Endothelial cell of umbilical vein (primary cell): ENCODE data around the gene COMMD10. TPM values are rescaled to one million over a fixed set of nuclear protein-coding genes. Genes with fewer than 3 reads are reported as not detected.
"Not testable (repeated sequence)": the region's sequence is repeated elsewhere in the genome, so short reads cannot be mapped to it uniquely, and the experiment has no call there.

Experiments
- BruUV-seq: library from RNA; stranded (reverse); fragments of 400-500 nt; replicated peaks from 2 replicates; lab custom pipeline; 2021; lab: Mats Ljungman, UMichigan
- CTCF ChIA-PET: fragments of 300-600, 350-600 bp; sonication (Branson Sonifier 250); formaldehyde crosslinking; loops from one replicate; lab custom pipeline; 2021; ENCODE audit warnings: antibody characterized with exemption, inconsistent platforms; lab: Charles Lee
- POLR2A ChIA-PET: fragments of 300-600, 350-600 bp; sonication (Branson Sonifier 250); formaldehyde crosslinking; loops from one replicate; lab custom pipeline; 2021; ENCODE audit warnings: antibody characterized with exemption, inconsistent platforms; lab: Charles Lee
- DNase-seq: peaks from one replicate; pipeline ENCODE4 v3.0.0-alpha.2; 2011; ENCODE audit warnings: low read depth, low spot score
- FAIRE-seq: peaks from 2 replicates; lab custom pipeline; 2011; peaks lifted over from hg19 to GRCh38; lab: Jason Lieb, UNC
- H2AFZ ChIP-seq: 2 replicates; pipeline ENCODE4 v1.6.0; 2012; ENCODE audit warnings: low read depth, low read length, control low read depth, inconsistent platforms
- H3K27ac ChIP-seq: 2 replicates; pipeline ENCODE4 v1.5.1; 2011; ENCODE audit warnings: low read depth, mild to moderate bottlenecking, control low read depth, low read length, moderate library complexity; ENCODE audit not compliant: insufficient read depth
- H3K27me3 ChIP-seq, 2 experiments: 2 replicates each; pipeline versions ENCODE4 v1.6.0 to v1.6.1; 2011; ENCODE audit warnings: low read length in 2 of 2, mixed read lengths in 1 of 2; ENCODE audit not compliant: control insufficient read depth in 2 of 2, insufficient read depth in 2 of 2
- H3K36me3 ChIP-seq, 2 experiments: 2 replicates in 1 of 2; 3 replicates in 1 of 2; pipeline ENCODE4 v1.5.1; 2011; ENCODE audit warnings: low read length in 2 of 2, mild to moderate bottlenecking in 1 of 2, moderate library complexity in 1 of 2; ENCODE audit not compliant: control insufficient read depth in 2 of 2, insufficient read depth in 2 of 2; ENCODE audit errors: extremely low read depth in 1 of 2
- H3K4me1 ChIP-seq: 3 replicates; pipeline ENCODE4 v1.5.1; 2011; ENCODE audit warnings: mild to moderate bottlenecking, low read length; ENCODE audit not compliant: control insufficient read depth, insufficient read depth; ENCODE audit errors: extremely low read depth
- H3K4me2 ChIP-seq: 2 replicates; pipeline ENCODE4 v1.6.1; 2011; ENCODE audit warnings: low read length, control low read depth, mixed read lengths; ENCODE audit not compliant: insufficient read depth
- H3K4me3 ChIP-seq, 3 experiments: fragments of 200-600 bp in 1 of 3; sonication (generic), shearing (Covaris generic) in 1 of 3; replicated peaks in 1 of 3; 2 replicates each; pipeline ENCODE4 v1.5.1; 2011 to 2016; ENCODE audit warnings: control low read depth in 3 of 3, low read length in 3 of 3, mild to moderate bottlenecking in 2 of 3, inconsistent platforms in 1 of 3, low read depth in 1 of 3, moderate library complexity in 1 of 3; ENCODE audit not compliant: insufficient read depth in 1 of 3
- H3K79me2 ChIP-seq: 2 replicates; pipeline ENCODE4 v1.6.0; 2012; ENCODE audit warnings: low read length, inconsistent platforms; ENCODE audit not compliant: control insufficient read depth, insufficient read depth
- H3K9ac ChIP-seq: replicated peaks from 2 replicates; pipeline ENCODE3; 2011; ENCODE audit warnings: low read length, control low read depth; ENCODE audit not compliant: insufficient read depth; ENCODE audit errors: extremely low read depth
- H3K9me1 ChIP-seq: replicated peaks from 3 replicates; pipeline ENCODE4 v1.6.0; 2011; ENCODE audit warnings: mild to moderate bottlenecking, low read length; ENCODE audit not compliant: control insufficient read depth, insufficient read depth; ENCODE audit errors: extremely low read depth
- H3K9me3 ChIP-seq: replicated peaks from 2 replicates; pipeline ENCODE4 v1.5.1; 2012; ENCODE audit warnings: low read length, inconsistent platforms; ENCODE audit not compliant: control insufficient read depth, insufficient read depth
- H4K20me1 ChIP-seq: replicated peaks from 2 replicates; pipeline ENCODE3; 2011; ENCODE audit warnings: mild to moderate bottlenecking, low read length; ENCODE audit not compliant: control insufficient read depth, insufficient read depth; ENCODE audit errors: extremely low read depth
- EZH2 ChIP-seq: IDR thresholded peaks from 2 replicates; pipeline ENCODE4 v1.6.1; 2012; ENCODE audit warnings: borderline replicate concordance, low read depth, mild to moderate bottlenecking, moderate library complexity, low read length, inconsistent platforms; ENCODE audit not compliant: severe bottlenecking
- FOS ChIP-seq: IDR thresholded peaks from 2 replicates; pipeline ENCODE4 v1.6.1; 2011; ENCODE audit warnings: mild to moderate bottlenecking, low read length, moderate library complexity, borderline replicate concordance; ENCODE audit not compliant: insufficient read depth
- GATA2 ChIP-seq: IDR thresholded peaks from 2 replicates; pipeline ENCODE4 v1.7.0; 2011; ENCODE audit warnings: low read depth, mild to moderate bottlenecking, moderate library complexity, mixed read lengths, low read length; ENCODE audit not compliant: insufficient read length, insufficient read depth
- JUN ChIP-seq: IDR thresholded peaks from 2 replicates; pipeline ENCODE4 v1.6.1; 2011; ENCODE audit warnings: borderline replicate concordance, low read depth; ENCODE audit not compliant: insufficient read length, insufficient read depth
- MYC ChIP-seq: IDR thresholded peaks from one replicate; pipeline ENCODE4 v1.6.1; 2011; ENCODE audit warnings: mild to moderate bottlenecking, low read depth, low read length
- POLR2A ChIP-seq: IDR thresholded peaks from 2 replicates; pipeline ENCODE4 v1.6.1; 2012; ENCODE audit warnings: low read depth, mild to moderate bottlenecking, control low read depth, low read length
- POLR2AphosphoS5 ChIP-seq: IDR thresholded peaks from 2 replicates; pipeline ENCODE4 v1.6.1; 2012; ENCODE audit warnings: low read depth, mild to moderate bottlenecking, control low read depth, low read length, moderate library complexity; ENCODE audit not compliant: insufficient read depth
- dilution Hi-C: fragments of 300-500 bp; cut with MboI; formaldehyde crosslinking; loops from one replicate; pipeline ENCODE4 v1.15.0; 2019; ENCODE audit warnings: low sequenced_read_pairs; ENCODE audit not compliant: extremely low pct_ligation_motif_present
- intact Hi-C: fragments of 100-400 bp; cut with micrococcal nuclease; formaldehyde crosslinking; loops from one replicate; pipeline ENCODE4 v1.10.0; 2022
- polyA plus RNA-seq, 4 experiments: library from polyadenylated mRNA; depleted of rRNA in 3 of 4; stranded (reverse) in 3 of 4; unstranded in 1 of 4; fragments of >200 nt; gene quantifications; 2 replicates each; pipeline versions ENCODE4 v1.2.1 to v1.2.3, GENCODE V29; 2011 to 2012; ENCODE audit warnings: missing spikeins in 1 of 4
- total RNA-seq: library from RNA; stranded (reverse); gene quantifications from 2 replicates; pipeline ENCODE4 v1.2.3, GENCODE V29; 2021
- TF ChIP-seq, protein P1 (sequence below): IDR thresholded peaks from 2 replicates; pipeline ENCODE4 v1.6.1; 2011; ENCODE audit not compliant: insufficient read depth, insufficient read length
- TF ChIP-seq, protein P2 (sequence below), 2 donors: IDR thresholded peaks; 1 replicate in 1 of 2; 2 replicates in 1 of 2; pipeline ENCODE4 v1.5.1; 2011; ENCODE audit warnings: low read length in 2 of 2, mild to moderate bottlenecking in 2 of 2, moderate library complexity in 2 of 2, control low read depth in 1 of 2, inconsistent platforms in 1 of 2, low read depth in 1 of 2; ENCODE audit not compliant: insufficient read depth in 1 of 2; ENCODE audit errors: extremely low read depth in 1 of 2

Gene COMMD10
- total and polyA plus RNA-seq, 2 donors (not counting 3 experiments of a cell fraction or from before 2014, with no cell fraction given), result 12.5 to 27.0 TPM

DNA sequence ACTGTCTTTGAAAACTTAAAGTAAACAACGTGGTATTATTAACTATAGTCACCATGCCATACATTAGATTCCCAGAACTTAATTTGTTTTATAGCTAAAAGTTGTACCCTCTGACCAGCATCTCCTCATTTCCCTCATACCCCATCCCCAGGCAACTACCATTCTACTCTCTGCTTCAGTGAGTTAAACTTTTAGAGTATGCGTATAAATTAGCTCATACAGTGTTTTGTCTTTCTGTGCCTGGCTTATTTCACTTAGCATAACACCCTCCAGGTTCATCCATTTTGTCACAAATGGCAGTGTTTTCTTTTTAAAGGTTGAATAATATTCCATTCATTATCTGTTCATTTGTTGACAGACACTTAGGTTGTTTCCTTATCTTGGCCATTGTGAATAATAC lies 14.2 kb downstream of the COMMD10 start:
- no peak for DNase-seq
- H3K9ac ChIP-seq, result no peak overlapping the region
- BruUV-seq, result no TSS peak

DNA sequence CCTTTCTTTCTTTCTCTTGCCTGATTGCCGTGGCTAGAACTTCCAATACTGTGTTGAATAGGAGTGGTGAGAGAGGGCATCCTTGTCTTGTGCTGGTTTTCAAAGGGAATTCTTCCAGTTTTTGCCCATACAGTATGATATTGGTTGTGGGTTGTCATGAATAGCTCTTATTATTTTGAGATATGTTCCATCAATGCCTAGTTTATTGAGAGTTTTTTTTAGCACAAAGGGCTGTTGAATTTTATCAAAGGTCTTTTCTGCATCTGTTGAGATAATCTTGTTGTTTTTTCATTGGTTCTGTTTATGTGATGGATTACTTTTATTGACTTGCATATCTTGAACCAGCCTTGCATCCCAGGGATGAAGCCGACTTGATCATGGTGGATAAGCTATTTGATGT lies 20.1 kb downstream of the COMMD10 start:
- H3K9ac ChIP-seq, H3K9me1 ChIP-seq, H3K4me3 ChIP-seq, H3K79me2 ChIP-seq, H2AFZ ChIP-seq, H4K20me1 ChIP-seq, H3K27ac ChIP-seq, H3K36me3 ChIP-seq, POLR2A ChIA-PET, FAIRE-seq, H3K9me3 ChIP-seq, DNase-seq, H3K27me3 ChIP-seq, CTCF ChIA-PET, intact Hi-C loops, BruUV-seq, H3K4me1 ChIP-seq, H3K4me2 ChIP-seq, dilution Hi-C loops: not testable (repeated sequence)

More for the DNA sequence above, 14.2 kb downstream of the COMMD10 start:
- no peak overlapping the region for H3K4me3 ChIP-seq
- dilution Hi-C loops (no loop called here), intact Hi-C loops (no loop called here)
- no peaks in the 10 kb centered on the region for H4K20me1 ChIP-seq
- peaks cover 0 to 3% of the 10 kb centered on the region in 2 experiments for H3K36me3 ChIP-seq
- H3K79me2 ChIP-seq, result no peaks in the 10 kb centered on the region
- H3K27me3 ChIP-seq, result no peaks in the 10 kb centered on the region
- TF ChIP-seq FOS, result no peak
- TF ChIP-seq, protein P1, sequence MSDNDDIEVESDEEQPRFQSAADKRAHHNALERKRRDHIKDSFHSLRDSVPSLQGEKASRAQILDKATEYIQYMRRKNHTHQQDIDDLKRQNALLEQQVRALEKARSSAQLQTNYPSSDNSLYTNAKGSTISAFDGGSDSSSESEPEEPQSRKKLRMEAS, result no peak
- no peak for TF ChIP-seq POLR2AphosphoS5
- no peak for TF ChIP-seq EZH2
- no peak for TF ChIP-seq POLR2A
- no peak for TF ChIP-seq GATA2
- TF ChIP-seq JUN, result no peak
- no peak for TF ChIP-seq MYC
- TF ChIP-seq, protein P2, sequence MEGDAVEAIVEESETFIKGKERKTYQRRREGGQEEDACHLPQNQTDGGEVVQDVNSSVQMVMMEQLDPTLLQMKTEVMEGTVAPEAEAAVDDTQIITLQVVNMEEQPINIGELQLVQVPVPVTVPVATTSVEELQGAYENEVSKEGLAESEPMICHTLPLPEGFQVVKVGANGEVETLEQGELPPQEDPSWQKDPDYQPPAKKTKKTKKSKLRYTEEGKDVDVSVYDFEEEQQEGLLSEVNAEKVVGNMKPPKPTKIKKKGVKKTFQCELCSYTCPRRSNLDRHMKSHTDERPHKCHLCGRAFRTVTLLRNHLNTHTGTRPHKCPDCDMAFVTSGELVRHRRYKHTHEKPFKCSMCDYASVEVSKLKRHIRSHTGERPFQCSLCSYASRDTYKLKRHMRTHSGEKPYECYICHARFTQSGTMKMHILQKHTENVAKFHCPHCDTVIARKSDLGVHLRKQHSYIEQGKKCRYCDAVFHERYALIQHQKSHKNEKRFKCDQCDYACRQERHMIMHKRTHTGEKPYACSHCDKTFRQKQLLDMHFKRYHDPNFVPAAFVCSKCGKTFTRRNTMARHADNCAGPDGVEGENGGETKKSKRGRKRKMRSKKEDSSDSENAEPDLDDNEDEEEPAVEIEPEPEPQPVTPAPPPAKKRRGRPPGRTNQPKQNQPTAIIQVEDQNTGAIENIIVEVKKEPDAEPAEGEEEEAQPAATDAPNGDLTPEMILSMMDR (IDR thresholded peaks at IDR 0.05; ENCODE audit: extremely low read depth in 1 of 2, insufficient read depth in 1 of 2, low read depth in 1 of 2, low read length in 2 of 2), result no peak
- ChIA-PET POLR2A (no interaction called here), CTCF (no interaction called here)
- no peak overlapping the region for H2AFZ ChIP-seq
- no peak overlapping the region for H3K4me2 ChIP-seq
- FAIRE-seq, result no peak
- H3K4me1 ChIP-seq, result no peaks in the 10 kb centered on the region
- H3K9me1 ChIP-seq, result no peaks in the 10 kb centered on the region
- H3K9me3 ChIP-seq, result no peaks in the 10 kb centered on the region
- no peak overlapping the region for H3K27ac ChIP-seq
